ENCODE measurements around the gene ITGAX.

DNA sequence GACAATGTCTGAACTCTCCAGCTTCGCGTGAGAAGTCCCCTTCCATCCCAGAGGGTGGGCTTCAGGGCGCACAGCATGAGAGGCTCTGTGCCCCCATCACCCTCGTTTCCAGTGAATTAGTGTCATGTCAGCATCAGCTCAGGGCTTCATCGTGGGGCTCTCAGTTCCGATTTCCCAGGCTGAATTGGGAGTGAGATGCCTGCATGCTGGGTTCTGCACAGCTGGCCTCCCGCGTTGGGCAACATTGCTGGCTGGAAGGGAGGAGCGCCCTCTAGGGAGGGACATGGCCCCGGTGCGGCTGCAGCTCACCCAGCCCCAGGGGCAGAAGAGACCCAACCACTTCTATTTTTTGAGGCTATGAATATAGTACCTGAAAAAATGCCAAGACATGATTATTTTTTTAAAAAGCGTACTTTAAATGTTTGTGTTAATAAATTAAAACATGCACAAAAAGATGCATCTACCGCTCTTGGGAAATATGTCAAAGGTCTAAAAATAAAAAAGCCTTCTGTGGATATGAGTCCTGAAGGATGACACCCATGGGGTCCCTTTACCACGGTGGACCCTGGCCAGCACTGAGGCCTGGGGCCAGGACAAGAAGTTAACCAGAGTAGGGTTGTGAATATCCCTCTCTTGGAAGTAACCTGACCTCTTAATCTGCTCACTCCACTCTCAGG lies 27.6 kb downstream of the ITGAX start:
- TF ChIP-seq POLR2A (IDR thresholded peaks at IDR 0.05; ENCODE audit: low read depth, low read length) (no peak), POLR2AphosphoS5 (IDR thresholded peaks at IDR 0.05; ENCODE audit: low read depth, low read length) (no peak), TAF1 (IDR thresholded peaks at IDR 0.05; ENCODE audit: borderline replicate concordance, low read depth, low read length) (no peak)

All from GM12892 (cell line).